Right lobe of liver (tissue), 4 donors: ENCODE data around the gene BEST2.

Experiments used
- CTCF ChIP-seq, 4 donors: fragments of 200-600 bp in 3 of 4; fragments of 450-650 bp in 1 of 4; IDR thresholded peaks; one replicate each; pipeline versions ENCODE4 v1.5.1 to v1.8.0; 2016 to 2022; ENCODE audit warnings: antibody characterized with exemption in 4 of 4, mild to moderate bottlenecking in 2 of 4
- POLR2A ChIP-seq: fragments of 450-650 bp; IDR thresholded peaks from one replicate; pipeline ENCODE4 v1.6.1; 2017; ENCODE audit warnings: antibody characterized with exemption, mild to moderate bottlenecking
- donor health status: DM: no; HTN: no; CAD: no.
- donor health status: DM: no; HTN: no; CAD: no.
- donor health status: DM: no; HTN: yes; CAD: no.

- TF ChIP-seq CTCF (IDR thresholded peaks at IDR 0.05) (no peak), POLR2A (no peak)
These were observed 21.5 kb upstream of the BEST2 start for GRCh38 chr19:12730064-12730463.
